Hematopoietic multipotent progenitor cell treated with erythropoietin and hydrocortisone succinate and interleukin-3 and kit ligand, for 17 days (in vitro differentiated cells): Measurements from ENCODE around the gene KIF1C.
"Not testable (repeated sequence)": the region's sequence is repeated elsewhere in the genome, so short reads cannot be mapped to it uniquely, and the experiment has no call there.

Experiments used
- DNase-seq: peaks from one replicate; pipeline ENCODE4 v3.0.0-alpha.2; 2015; ENCODE audit warnings: low spot score

KIF1C gene

DNA sequence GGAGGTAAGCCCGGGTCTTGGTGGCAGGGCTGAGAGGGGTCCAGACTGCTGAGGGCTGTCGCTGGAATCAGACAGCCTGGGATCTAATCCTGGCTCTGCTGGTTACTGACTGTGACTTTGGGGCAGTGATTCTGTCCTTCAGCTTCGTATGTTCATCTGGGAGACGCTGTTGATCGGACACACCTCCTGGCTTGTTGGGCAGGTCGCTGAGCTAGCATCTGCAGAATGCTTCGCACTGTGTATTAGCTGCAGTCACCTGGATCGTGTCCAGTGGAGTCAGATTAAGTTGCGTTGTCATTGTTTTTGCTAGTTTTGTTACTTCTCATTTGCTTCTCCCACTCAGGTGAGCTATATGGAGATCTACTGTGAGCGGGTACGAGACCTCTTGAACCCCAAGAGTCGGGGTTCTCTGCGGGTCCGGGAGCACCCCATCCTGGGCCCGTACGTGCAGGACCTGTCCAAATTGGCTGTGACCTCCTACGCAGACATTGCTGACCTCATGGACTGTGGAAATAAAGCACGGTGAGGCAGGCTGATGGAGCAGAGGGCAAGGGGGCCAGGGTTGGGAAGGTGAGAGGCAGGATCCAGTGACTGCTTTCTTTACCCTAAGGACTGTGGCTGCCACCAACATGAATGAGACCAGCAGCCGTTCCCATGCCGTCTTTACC lies 4.5 kb downstream of the KIF1C start:
- no peak for DNase-seq

DNA sequence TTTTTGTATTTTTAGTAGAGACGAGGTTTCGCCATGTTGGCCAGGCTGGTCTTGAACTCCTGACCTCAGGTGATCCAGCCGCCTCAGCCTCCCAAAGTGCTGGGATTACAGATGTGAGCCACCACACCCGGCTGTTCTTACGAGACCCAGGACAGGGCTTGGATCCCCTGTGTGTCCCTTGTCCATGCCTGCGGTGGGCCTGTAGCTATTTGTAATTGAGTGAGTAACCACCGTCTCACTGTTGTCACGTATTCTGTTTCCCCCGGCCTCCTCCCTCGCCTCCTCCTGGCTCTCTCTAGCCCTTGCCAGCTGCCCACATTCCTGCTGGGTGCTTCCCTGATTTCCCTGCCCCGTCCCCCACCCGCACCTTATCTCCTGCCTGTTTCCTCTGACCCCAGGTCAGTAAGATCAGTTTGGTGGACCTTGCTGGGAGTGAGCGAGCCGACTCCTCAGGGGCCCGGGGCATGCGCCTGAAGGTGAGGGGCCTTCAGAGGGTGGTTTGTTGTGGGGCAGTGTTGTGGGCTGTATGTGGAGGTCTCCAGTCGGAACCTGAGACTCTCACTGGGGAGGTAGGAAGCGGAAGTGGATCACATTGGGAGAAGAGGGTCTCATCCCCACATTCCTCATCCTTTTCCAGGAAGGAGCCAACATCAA lies 5.6 kb downstream of the KIF1C start:
- DNase-seq: no peak

DNA sequence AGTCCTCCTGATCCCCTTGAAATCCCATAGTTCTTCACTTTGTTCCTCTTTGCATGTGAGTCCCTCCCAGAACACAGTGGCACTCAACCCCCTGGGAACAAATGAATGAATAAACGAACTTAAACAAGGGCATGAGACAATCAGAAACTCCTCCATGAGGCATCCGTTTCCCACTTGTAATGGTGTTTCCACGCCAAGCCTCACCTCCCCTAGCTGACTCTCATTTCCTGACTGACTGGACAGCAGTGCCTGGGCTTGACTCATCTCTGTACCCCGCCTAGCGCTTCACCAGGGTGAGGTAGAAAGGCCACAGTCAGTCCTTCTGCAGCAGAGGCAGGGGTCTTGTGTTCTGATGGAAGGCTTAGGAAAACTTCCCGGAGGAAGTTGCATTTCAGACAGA lies 14.2 kb downstream of the KIF1C start:
- DNase-seq: no peak

DNA sequence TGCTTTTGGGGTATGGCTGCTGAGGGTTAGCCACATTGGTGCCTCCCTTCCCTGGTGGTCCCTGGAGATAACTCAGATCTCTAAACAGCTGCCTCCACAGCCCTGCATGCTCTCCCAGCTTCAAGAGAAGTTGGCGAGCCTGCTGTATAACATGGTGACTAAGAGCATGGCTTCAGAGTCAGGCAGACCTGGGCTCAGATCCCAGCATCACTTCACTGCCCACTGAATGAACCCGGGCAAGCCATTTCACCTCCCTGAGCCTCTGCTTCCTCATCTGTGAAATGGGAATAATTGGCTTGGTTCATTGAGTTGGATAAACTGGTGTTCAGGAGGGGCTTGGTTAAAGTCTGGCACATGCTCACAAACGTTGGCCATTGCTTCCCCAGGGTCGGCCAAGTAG lies 16.6 kb downstream of the KIF1C start:
- no peak for DNase-seq

DNA sequence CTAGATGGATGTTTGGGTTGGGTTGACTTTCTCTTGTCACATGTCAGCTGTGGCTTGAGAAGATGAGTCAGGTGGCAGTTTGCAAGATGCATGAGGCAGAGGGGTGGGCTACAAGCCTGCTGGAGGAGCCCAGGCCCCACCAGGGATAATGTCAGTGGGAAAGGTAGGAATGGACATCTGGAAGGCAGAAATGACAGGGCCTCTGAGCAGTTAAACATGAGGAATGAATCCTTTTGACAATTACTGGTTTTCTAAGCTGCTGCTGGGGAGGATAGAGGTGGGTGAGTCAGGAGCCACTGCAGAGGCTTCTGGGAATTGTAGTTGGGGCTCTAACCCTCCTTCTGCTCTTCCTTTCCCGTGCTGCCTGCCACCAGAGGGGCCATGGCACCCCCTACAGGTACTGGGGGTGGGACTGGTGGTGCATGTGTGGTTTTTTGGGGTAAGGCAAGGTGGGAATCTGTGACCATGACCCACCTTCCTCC lies 21.8 kb downstream of the KIF1C start:
- DNase-seq: no peak

DNA sequence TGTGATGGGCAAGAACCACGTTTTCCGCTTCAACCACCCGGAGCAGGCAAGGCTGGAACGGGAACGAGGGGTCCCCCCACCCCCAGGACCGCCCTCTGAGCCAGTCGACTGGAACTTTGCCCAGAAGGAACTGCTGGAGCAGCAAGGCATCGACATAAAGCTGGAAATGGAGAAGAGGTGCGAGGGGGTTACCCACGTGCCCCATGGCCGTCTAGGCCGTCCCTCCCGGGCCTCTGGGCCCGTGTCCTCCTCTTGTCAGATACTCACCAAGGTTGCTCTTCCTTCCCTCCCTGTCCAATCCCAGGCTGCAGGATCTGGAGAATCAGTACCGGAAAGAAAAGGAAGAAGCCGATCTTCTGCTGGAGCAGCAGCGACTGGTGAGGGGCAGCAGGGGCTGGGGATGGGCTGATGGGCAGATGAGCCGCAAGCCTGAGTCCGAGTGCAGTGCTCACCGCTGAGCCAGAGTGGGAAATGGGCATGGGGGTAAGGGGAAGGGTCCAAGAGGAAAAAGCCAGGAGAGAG lies 22.8 kb downstream of the KIF1C start:
- DNase-seq: no peak

DNA sequence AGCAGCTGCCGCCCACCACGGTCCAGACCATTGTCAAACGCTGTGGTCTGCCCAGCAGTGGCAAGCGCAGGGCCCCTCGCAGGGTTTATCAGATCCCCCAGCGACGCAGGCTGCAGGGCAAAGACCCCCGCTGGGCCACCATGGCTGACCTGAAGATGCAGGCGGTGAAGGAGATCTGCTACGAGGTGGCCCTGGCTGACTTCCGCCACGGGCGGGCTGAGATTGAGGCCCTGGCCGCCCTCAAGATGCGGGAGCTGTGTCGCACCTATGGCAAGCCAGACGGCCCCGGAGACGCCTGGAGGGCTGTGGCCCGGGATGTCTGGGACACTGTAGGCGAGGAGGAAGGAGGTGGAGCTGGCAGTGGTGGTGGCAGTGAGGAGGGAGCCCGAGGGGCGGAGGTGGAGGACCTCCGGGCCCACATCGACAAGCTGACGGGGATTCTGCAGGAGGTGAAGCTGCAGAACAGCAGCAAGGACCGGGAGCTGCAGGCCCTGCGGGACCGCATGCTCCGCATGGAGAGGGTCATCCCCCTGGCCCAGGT lies 24.5 kb downstream of the KIF1C start:
- no peak for DNase-seq

DNA sequence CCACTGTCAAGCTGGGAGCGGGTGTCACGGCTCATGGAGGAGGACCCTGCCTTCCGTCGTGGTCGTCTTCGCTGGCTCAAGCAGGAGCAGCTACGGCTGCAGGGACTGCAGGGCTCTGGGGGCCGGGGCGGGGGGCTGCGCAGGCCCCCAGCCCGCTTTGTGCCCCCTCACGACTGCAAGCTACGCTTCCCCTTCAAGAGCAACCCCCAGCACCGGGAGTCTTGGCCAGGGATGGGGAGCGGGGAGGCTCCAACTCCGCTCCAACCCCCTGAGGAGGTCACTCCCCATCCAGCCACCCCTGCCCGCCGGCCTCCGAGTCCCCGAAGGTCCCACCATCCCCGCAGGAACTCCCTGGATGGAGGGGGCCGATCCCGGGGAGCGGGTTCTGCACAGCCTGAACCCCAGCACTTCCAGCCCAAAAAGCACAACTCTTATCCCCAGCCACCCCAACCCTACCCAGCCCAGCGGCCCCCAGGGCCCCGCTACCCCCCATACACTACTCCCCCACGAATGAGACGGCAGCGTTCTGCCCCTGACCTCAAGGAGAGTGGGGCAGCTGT lies 25.9 kb downstream of the KIF1C start:
- DNase-seq: no peak

DNA sequence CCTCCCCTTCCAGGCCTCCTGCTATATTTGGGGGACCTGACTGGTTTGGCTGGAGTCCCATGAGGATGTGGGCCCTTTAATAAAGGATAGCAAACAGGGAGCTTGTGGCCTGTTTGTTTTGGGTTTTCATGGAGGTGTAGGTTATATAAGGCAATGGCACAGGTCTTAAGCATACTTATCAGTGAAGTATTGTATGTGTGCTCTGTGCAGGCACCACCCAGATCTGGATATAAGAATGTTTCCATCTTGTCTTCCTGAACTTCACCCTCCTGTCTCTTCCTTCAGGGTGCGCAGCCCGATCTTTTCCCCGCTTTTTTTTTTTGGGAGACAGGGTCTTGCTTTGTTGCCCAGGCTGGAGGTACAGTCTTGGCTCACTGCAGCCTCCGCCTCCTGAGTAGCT lies 26.9 kb downstream of the KIF1C start:
- no peak for DNase-seq

DNA sequence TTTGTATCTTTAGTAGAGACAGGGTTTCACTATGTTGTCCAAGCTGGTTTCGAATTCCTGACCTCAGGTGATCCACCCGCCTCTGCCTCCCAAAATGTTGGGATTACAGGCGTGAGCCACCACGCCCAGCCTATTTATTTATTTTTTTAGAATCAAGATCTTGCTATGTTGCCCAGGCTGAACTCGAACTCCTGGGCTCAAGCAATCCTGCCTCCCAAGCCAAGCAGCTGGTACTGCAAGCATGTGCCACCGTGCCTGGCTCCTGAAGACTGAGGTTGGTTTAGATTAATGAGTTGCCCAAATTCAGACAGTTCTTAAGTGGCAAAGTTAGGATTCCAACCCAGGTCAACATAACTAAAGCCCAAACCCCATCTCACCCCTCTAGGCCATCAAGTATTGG lies 29.5 kb downstream of the KIF1C start:
- no peak for DNase-seq

DNA sequence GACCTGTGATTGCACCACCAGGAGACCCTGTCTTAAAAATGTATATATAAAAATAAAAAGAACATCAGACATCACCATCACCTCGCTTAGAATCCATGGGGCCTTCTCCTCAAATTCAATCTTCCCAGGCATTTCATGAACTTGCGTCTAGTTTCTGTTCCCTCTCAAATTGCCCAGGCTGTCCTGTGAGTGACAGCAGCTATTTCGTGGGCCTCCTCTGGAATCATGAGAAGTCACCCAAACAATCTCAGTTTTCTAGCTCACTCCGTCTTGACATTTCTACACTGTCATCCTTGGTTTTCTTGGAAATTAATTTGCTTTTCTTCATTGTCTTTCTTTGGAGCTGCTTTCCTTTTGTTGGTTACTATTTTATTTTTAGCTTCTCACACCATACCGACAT lies 30.2 kb downstream of the KIF1C start:
- no peak for DNase-seq

DNA sequence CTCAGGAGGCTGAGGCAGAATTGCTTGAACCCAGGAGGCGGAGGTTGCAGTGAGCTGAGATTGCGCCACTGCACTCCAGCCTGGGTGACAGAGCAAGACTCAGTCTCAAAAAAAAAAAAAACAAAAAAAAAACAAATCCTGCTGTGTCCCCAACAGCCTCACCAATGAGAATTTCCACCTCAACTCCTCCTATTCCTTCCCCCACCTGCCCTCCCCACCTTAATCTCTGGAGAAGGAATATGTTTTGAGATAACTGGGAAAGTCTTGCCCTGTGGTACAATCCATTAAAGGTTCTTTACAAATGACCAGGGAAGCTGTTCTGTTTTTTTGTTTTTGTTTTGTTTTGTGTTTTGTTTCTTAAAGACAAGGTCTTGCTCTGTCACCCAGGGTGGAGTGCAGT lies 32.4 kb downstream of the KIF1C start:
- DNase-seq: not testable (repeated sequence)

DNA sequence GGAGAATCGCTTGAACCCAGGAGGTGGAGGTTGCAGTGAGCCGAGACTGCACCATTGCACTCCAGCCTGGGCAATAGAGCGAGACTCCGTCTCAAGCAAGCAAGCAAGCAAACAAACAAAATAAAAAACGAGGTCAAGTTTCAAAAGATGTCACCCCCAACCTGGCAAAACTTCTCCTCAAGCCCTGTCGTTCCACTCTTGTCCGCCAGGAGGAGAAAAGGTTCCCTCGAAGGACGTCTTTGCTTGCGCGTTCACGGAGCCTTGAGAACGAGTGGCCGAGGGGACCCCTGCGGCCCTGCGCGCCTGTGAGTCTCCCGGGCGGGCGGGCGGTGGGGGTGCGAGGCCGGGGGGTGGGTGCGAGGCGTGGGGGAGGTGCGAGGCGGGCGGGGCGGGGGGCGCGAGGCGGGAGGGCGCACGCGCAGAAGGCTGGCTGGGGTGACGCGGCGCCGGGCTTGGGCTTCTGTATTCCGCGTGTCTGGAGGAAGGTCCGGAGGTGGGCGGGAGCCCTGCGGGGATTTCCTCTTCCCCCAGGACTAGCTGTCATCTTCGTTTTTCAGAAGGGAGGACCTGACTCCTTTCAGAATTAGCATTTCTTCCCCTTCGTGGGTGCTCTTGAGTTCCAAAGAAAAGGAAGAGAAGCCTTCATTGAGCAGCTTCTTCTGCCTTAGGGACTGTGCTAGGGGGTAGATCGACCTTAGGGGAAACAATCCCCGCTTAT lies 33.8 kb downstream of the KIF1C start:
- DNase-seq: peak; percentile 52

DNA sequence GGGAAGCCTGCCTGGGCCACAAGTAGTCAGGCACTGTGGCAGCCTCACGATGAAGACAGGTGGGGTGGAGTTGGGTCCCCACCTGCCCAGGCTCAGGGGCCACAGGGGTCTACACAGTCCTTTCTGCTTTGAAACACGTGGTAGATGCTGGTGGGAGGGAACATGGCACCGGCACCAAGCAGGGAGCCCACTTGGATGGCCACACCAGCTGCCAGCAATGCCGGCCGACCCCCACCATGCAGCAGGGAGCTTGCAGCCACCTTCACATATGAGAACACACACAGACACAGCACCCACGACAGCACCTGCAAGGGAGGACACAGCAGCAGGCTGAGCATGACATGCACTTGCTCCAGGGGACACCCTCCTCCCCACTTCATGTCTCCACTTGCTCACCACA lies 35.1 kb downstream of the KIF1C start:
- no peak for DNase-seq

DNA sequence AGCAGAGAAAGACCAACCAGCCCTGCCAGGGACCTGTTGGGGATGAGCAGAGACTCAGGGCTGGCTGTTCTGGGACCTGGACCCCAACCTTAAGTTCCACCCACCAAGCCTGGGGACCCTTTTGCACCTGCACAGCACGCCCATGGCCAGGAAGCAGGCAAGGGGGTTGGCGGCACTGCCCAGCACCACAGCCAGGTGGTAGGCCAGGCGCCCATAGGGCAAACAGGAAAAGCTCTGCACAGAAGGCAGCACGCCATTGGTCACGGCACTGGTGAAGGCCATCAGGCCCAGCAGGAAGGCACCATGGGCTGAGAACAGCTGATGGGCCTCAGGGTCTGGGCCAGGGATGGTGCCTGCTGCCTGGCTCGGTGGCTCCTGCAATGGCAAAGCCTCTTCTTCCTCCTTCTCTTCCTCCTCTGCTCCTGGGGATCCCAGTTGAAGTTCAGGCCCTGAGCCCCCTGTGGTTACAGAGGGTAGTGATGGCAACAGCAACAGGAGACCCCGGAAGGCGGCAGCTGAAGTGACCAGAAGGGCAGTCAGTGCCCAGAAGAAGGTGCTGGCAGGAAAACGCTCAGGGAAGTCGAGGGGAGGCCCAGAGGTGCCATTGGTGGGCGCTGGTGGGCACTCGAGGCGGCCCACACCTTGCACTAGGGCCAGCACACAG lies 35.7 kb downstream of the KIF1C start:
- DNase-seq: no peak

DNA sequence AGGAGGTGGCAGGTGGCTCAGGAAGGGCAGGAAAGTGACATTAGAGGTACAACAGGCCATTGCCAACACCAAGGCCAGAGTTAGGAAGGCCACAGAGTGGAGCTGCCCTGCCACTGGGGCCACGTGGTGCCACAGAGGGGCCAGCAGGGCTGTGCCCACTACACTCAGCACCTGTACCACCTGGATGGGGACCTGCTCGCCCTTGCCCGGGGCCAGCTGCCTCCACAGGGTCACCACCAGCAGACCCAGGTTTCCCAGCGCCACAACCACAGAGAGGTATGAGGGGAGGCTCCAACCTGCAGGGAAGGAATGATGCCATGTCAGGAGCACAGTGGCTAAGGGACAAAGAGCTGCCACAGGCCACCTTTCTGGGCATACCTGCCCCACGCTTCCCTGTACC lies 36.3 kb downstream of the KIF1C start:
- DNase-seq: no peak

DNA sequence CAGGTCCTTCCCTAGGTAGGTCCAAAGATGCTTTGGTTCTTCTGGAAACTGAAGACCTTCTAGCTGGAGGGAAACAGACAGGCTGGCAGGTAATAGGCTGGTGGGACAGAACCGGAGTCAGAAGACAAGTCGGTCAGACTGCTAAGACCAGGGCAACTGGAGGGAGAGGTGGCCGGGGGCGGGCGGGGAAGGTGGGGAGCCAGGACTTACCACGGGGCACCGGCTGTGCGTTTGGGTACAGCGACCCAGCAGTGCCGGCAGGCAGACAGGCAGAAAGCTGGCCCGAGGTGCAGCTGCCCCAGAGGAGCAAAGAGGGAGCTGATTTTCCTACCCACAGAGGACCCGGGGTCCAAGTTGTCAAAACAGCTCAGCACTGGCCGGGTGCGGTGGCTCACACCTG lies 36.9 kb downstream of the KIF1C start:
- no peak for DNase-seq

DNA sequence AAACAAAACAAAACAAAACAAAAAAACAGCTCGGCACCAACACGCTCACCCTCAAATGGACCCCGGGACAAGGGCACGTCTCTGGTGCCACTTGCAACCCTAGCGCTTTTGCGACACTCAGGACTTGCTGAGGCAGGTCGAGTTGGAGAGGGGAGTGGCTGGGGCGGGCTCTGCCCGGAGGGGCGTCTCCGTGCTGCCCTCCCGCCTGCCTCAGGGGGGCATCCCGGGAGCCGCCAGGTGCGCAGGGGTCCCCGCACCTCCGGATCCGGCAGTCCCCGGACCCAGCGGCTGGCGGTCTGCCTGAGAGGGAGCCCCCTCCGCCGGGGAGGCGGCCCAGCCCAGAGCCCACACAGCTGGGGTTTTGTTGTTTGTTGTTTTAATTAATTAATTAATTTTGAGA lies 37.6 kb downstream of the KIF1C start, which contains the start of gene SLC52A1:
TSS of gene SLC52A1 (minus strand) at position 112 of the 400 bp plus-strand sequence. CDS start 820 bp downstream, outside the sequence.
- DNase-seq: no peak

DNA sequence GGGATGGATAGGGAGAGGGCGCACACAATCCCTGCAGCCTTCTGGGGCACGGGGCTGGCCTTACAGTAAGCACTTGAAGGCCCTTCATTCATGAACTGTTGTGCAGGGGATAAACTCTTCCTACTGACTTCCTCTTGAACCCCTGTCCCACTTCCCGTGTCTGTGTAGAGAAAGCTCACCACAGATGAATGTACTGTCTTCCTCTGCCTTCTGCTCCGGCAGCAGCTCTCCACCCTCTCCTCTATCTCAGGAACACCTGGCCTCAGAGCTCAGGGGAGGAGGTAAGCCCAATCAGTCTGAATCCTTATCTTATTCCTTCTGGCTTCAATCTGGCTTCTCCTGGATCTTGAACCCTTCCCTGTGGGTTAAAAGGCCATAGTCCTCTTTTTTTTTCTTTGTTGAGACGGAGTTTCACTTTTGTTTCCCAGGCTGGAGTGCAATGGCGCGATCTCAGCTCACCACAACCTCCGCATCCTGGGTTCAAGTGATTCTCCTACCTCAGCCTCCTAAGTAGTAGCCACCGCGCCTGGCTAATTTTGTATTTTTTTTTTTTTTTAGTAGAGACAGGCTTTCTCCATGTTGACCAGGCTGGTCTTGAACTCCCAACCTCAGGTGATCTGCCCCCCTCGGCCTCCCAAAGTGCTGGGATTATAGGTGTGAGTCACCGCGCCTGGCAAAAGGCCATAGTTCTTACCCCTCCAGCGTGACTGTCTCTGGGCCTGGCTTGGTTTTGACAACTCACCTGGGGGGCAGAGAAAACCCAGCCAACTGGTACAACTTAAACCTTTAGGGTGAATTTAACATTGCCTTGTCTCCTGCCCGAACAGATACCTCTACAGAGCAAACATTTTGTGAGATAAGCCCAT lies 44.6 kb downstream of the KIF1C start:
- no peak for DNase-seq

DNA sequence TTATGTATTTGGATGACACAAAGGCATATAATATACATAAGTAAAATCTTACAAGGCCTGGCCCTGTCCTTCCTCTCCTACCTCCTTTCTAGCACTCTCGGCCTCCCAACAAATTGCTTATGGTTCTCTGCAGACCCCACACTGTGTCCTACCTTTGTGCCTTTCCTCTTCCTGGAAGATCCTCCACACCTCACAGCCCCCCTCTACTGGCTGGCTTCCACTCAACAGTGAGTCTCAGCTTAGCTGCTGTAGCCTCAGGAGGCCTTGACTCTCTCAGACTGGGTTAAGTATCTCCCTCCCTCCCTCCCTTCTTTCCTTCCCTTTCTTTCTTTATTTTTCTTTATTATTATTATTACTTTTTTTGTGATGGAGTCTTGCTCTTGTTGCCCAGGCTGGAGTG lies 45.8 kb downstream of the KIF1C start:
- DNase-seq: no peak

DNA sequence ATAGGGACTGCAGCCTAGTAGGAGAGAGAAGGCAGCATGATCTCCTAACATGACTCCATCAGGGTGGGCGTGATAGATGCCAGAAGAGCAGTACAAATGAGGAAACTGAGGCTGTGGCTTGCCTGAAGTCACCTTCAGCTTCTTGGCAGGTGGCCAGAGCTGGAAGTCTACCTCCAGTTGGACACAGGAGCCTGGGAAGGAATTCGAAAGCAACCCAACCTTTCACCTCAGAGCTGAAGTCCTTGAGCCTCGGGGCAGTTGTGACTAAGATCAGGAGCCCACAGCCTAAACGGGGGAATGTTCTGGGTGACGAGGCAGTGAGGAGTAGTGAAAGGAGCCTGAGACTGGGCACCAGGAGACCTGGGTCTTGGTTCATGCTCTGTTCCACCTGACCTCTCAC lies 46.9 kb downstream of the KIF1C start:
- DNase-seq: no peak
